Measurements from ENCODE around the gene SLC27A6. TPM values are rescaled to one million over a fixed set of nuclear protein-coding genes. Genes with fewer than 3 reads are reported as not detected.
"Not testable (repeated sequence)": the region's sequence is repeated elsewhere in the genome, so short reads cannot be mapped to it uniquely, and the experiment has no call there.

SLC27A6 gene
- total RNA-seq, 5 donors from 2014 or later (not counting 1 experiment from before 2014, with no cell fraction given): 0.13 TPM; not detected in 4

- ATAC-seq (replicated peaks in 1 of 4): no peak
- POLR2A ChIA-PET: no interaction called here
- H3K27me3 Mint-ChIP-seq: peaks cover 3% of the 10 kb centered on the region in 2 donors
Measured at GRCh38 chr5:128927644-128928043, 37.6 kb upstream of the SLC27A6 start.

GRCh38 chr5:128932232-128932631 lies 33.1 kb upstream of the SLC27A6 start:
- POLR2A ChIA-PET; H3K27ac ChIP-seq (ENCODE audit: low read length); DNase-seq; H3K36me3 Mint-ChIP-seq; H3K4me1 Mint-ChIP-seq; H3K27me3 Mint-ChIP-seq; H3K36me3 ChIP-seq (ENCODE audit: control insufficient read depth in 2 of 2, extremely low read depth in 1 of 2, insufficient read depth in 1 of 2, low read length in 1 of 2); H3K9me3 Mint-ChIP-seq; CTCF ChIA-PET; ATAC-seq (replicated peaks in 1 of 4); H3K4me1 ChIP-seq (ENCODE audit: control insufficient read depth in 1 of 2, extremely low read depth in 1 of 2, insufficient read depth in 2 of 2, low read length in 2 of 2); H3K4me3 ChIP-seq (ENCODE audit: control insufficient read depth in 1 of 2, extremely low read depth in 1 of 2, low read length in 1 of 2); H3K9me3 ChIP-seq; H3K27me3 ChIP-seq (replicated peaks in 1 of 2; ENCODE audit: control insufficient read depth in 2 of 2, extremely low read depth in 1 of 2, insufficient read depth in 2 of 2, low read length in 1 of 2); H3K4me3 Mint-ChIP-seq; H3K27ac Mint-ChIP-seq: not testable (repeated sequence)
- 80% methylated on average over 1 of the region's 4 CpGs for WGBS (ENCODE audit: insufficient coverage)

More at GRCh38 chr5:128927644-128928043, 37.6 kb upstream of the SLC27A6 start:
- Histone ChIP-seq H3K36me3 (ENCODE audit: control insufficient read depth in 2 of 2, extremely low read depth in 1 of 2, insufficient read depth in 1 of 2, low read length in 1 of 2) (no peaks in the 10 kb centered on the region), H3K4me1 (ENCODE audit: control insufficient read depth in 1 of 2, extremely low read depth in 1 of 2, insufficient read depth in 2 of 2, low read length in 2 of 2) (no peaks in the 10 kb centered on the region), H3K9me3 (no peaks in the 10 kb centered on the region), H3K27me3 (replicated peaks in 1 of 2; ENCODE audit: control insufficient read depth in 2 of 2, extremely low read depth in 1 of 2, insufficient read depth in 2 of 2, low read length in 1 of 2) (no peaks in the 10 kb centered on the region), H3K4me3 (ENCODE audit: control insufficient read depth in 1 of 2, extremely low read depth in 1 of 2, low read length in 1 of 2) (no peak overlapping the region), H3K27ac (ENCODE audit: low read length) (no peak overlapping the region)
- no peaks in the 10 kb centered on the region for H3K4me1 Mint-ChIP-seq
- H3K36me3 Mint-ChIP-seq: no peaks in the 10 kb centered on the region
- no peak overlapping the region for H3K4me3 Mint-ChIP-seq
- H3K27ac Mint-ChIP-seq: no peak overlapping the region
- H3K9me3 Mint-ChIP-seq: no peaks in the 10 kb centered on the region
- no peak for DNase-seq
- CTCF ChIA-PET: no interaction called here
- WGBS (ENCODE audit: insufficient coverage): no CpG with 5 or more reads among the region's 3 CpGs

GRCh38 chr5:128943100-128943499 lies 22.2 kb upstream of the SLC27A6 start:
- H3K27me3 Mint-ChIP-seq, CTCF ChIA-PET: not testable (repeated sequence)
- 85% methylated on average over 5 of the region's 9 CpGs for WGBS (ENCODE audit: insufficient coverage)

GRCh38 chr5:128949847-128950546 lies 15.3 kb upstream of the SLC27A6 start:
- H3K27me3 ChIP-seq (replicated peaks in 1 of 2; ENCODE audit: control insufficient read depth in 2 of 2, extremely low read depth in 1 of 2, insufficient read depth in 2 of 2, low read length in 1 of 2): no peaks in the 10 kb centered on the region
- Mint-ChIP-seq H3K4me3 (no peak overlapping the region), H3K4me1 (no peaks in the 10 kb centered on the region), H3K36me3 (no peaks in the 10 kb centered on the region), H3K9me3 (peaks cover 2 to 7% (median 5%) of the 10 kb centered on the region in 3 donors), H3K27ac (no peak overlapping the region), H3K27me3 (peaks cover 0 to 5% of the 10 kb centered on the region in 2 donors)
- H3K27ac ChIP-seq (ENCODE audit: low read length): no peak overlapping the region
- WGBS (ENCODE audit: insufficient coverage): 100% methylated on average over 1 of the region's 3 CpGs
- ChIA-PET CTCF (no interaction called here), POLR2A (no interaction called here)
- H3K4me1 ChIP-seq (ENCODE audit: control insufficient read depth in 1 of 2, extremely low read depth in 1 of 2, insufficient read depth in 2 of 2, low read length in 2 of 2): no peaks in the 10 kb centered on the region
- H3K36me3 ChIP-seq (ENCODE audit: control insufficient read depth in 2 of 2, extremely low read depth in 1 of 2, insufficient read depth in 1 of 2, low read length in 1 of 2): no peaks in the 10 kb centered on the region
- no peak overlapping the region for H3K4me3 ChIP-seq (ENCODE audit: control insufficient read depth in 1 of 2, extremely low read depth in 1 of 2, low read length in 1 of 2)
- H3K9me3 ChIP-seq: no peaks in the 10 kb centered on the region
- no peak for ATAC-seq (replicated peaks in 1 of 4)
- no peak for DNase-seq

More at GRCh38 chr5:128943100-128943499, 22.2 kb upstream of the SLC27A6 start:
- H3K4me1 Mint-ChIP-seq; H3K4me3 Mint-ChIP-seq; H3K36me3 Mint-ChIP-seq; DNase-seq; POLR2A ChIA-PET; H3K4me1 ChIP-seq (ENCODE audit: control insufficient read depth in 1 of 2, extremely low read depth in 1 of 2, insufficient read depth in 2 of 2, low read length in 2 of 2); H3K27ac Mint-ChIP-seq; H3K27ac ChIP-seq (ENCODE audit: low read length); H3K27me3 ChIP-seq (replicated peaks in 1 of 2; ENCODE audit: control insufficient read depth in 2 of 2, extremely low read depth in 1 of 2, insufficient read depth in 2 of 2, low read length in 1 of 2); H3K9me3 ChIP-seq; H3K36me3 ChIP-seq (ENCODE audit: control insufficient read depth in 2 of 2, extremely low read depth in 1 of 2, insufficient read depth in 1 of 2, low read length in 1 of 2); H3K4me3 ChIP-seq (ENCODE audit: control insufficient read depth in 1 of 2, extremely low read depth in 1 of 2, low read length in 1 of 2); ATAC-seq (replicated peaks in 1 of 4): not testable (repeated sequence)
- H3K9me3 Mint-ChIP-seq: peaks cover 2 to 11% (median 5%) of the 10 kb centered on the region in 3 donors

- H3K4me1 ChIP-seq (ENCODE audit: control insufficient read depth in 1 of 2, extremely low read depth in 1 of 2, insufficient read depth in 2 of 2, low read length in 2 of 2); H3K27me3 Mint-ChIP-seq; H3K4me1 Mint-ChIP-seq; CTCF ChIA-PET; H3K9me3 ChIP-seq; H3K27ac ChIP-seq (ENCODE audit: low read length); POLR2A ChIA-PET; H3K27me3 ChIP-seq (replicated peaks in 1 of 2; ENCODE audit: control insufficient read depth in 2 of 2, extremely low read depth in 1 of 2, insufficient read depth in 2 of 2, low read length in 1 of 2); H3K4me3 Mint-ChIP-seq; DNase-seq; ATAC-seq (replicated peaks in 1 of 4); H3K36me3 Mint-ChIP-seq; H3K36me3 ChIP-seq (ENCODE audit: control insufficient read depth in 2 of 2, extremely low read depth in 1 of 2, insufficient read depth in 1 of 2, low read length in 1 of 2); H3K9me3 Mint-ChIP-seq; H3K27ac Mint-ChIP-seq; H3K4me3 ChIP-seq (ENCODE audit: control insufficient read depth in 1 of 2, extremely low read depth in 1 of 2, low read length in 1 of 2): not testable (repeated sequence)
- 45% methylated on average over 2 of the region's 6 CpGs for WGBS (ENCODE audit: insufficient coverage)
Measured at GRCh38 chr5:128951301-128951700, 14.0 kb upstream of the SLC27A6 start.

- no peaks in the 10 kb centered on the region for H3K4me1 Mint-ChIP-seq
- H3K27me3 ChIP-seq (replicated peaks in 1 of 2; ENCODE audit: control insufficient read depth in 2 of 2, extremely low read depth in 1 of 2, insufficient read depth in 2 of 2, low read length in 1 of 2): no peaks in the 10 kb centered on the region
- peaks cover 0 to 2% of the 10 kb centered on the region in 2 donors for H3K27me3 Mint-ChIP-seq
- H3K9me3 ChIP-seq: no peaks in the 10 kb centered on the region
- H3K4me3 Mint-ChIP-seq: no peak overlapping the region
- no peak overlapping the region for H3K4me3 ChIP-seq (ENCODE audit: control insufficient read depth in 1 of 2, extremely low read depth in 1 of 2, low read length in 1 of 2)
- ChIA-PET POLR2A (no interaction called here), CTCF (no interaction called here)
- no peak overlapping the region for H3K27ac Mint-ChIP-seq
- no peaks in the 10 kb centered on the region for H3K4me1 ChIP-seq (ENCODE audit: control insufficient read depth in 1 of 2, extremely low read depth in 1 of 2, insufficient read depth in 2 of 2, low read length in 2 of 2)
- no peaks in the 10 kb centered on the region for H3K36me3 ChIP-seq (ENCODE audit: control insufficient read depth in 2 of 2, extremely low read depth in 1 of 2, insufficient read depth in 1 of 2, low read length in 1 of 2)
- no peaks in the 10 kb centered on the region for H3K36me3 Mint-ChIP-seq
- WGBS (ENCODE audit: insufficient coverage): 82% methylated on average over 2 of the region's 2 CpGs
- no peak overlapping the region for H3K27ac ChIP-seq (ENCODE audit: low read length)
- H3K9me3 Mint-ChIP-seq: peaks cover 3 to 16% (median 9%) of the 10 kb centered on the region in 3 donors
- ATAC-seq (replicated peaks in 1 of 4): no peak
- no peak for DNase-seq
Measured at GRCh38 chr5:128956164-128956563, 9.1 kb upstream of the SLC27A6 start.

GRCh38 chr5:128962211-128962610 lies 3.1 kb upstream of the SLC27A6 start:
- Histone ChIP-seq H3K36me3 (ENCODE audit: control insufficient read depth in 2 of 2, extremely low read depth in 1 of 2, insufficient read depth in 1 of 2, low read length in 1 of 2) (no peaks in the 10 kb centered on the region), H3K9me3 (no peaks in the 10 kb centered on the region), H3K27me3 (replicated peaks in 1 of 2; ENCODE audit: control insufficient read depth in 2 of 2, extremely low read depth in 1 of 2, insufficient read depth in 2 of 2, low read length in 1 of 2) (peaks cover 0 to 17% of the 10 kb centered on the region in 2 experiments), H3K4me3 (ENCODE audit: control insufficient read depth in 1 of 2, extremely low read depth in 1 of 2, low read length in 1 of 2) (no peak overlapping the region), H3K27ac (ENCODE audit: low read length) (no peak overlapping the region), H3K4me1 (ENCODE audit: control insufficient read depth in 1 of 2, extremely low read depth in 1 of 2, insufficient read depth in 2 of 2, low read length in 2 of 2) (no peaks in the 10 kb centered on the region)
- Mint-ChIP-seq H3K4me1 (peaks cover 0 to 3% (median 0%) of the 10 kb centered on the region in 3 donors), H3K27me3 (peaks cover 23 to 27% of the 10 kb centered on the region in 2 donors), H3K36me3 (no peaks in the 10 kb centered on the region), H3K27ac (no peak overlapping the region), H3K4me3 (no peak overlapping the region), H3K9me3 (peaks cover 3 to 24% (median 18%) of the 10 kb centered on the region in 3 donors)
- no CpG with 5 or more reads among the region's 6 CpGs for WGBS (ENCODE audit: insufficient coverage)
- no peak for DNase-seq
- ATAC-seq (replicated peaks in 1 of 4): no peak
- ChIA-PET POLR2A (no interaction called here), CTCF (no interaction called here)

Data from T-cell (primary cell).